PC-9 (cell line): Measurements from ENCODE around the gene FGD6. TPM values are rescaled to one million over a fixed set of nuclear protein-coding genes. Genes with fewer than 3 reads are reported as not detected.

Experiments
- BruUV-seq: library from RNA; stranded (reverse); fragments of 400-500 nt; replicated peaks from 2 replicates; lab custom pipeline; 2021; lab: Mats Ljungman, UMichigan
- CTCF ChIA-PET: fragments of 300-600 bp; sonication (Branson Sonifier 250); formaldehyde crosslinking; loops from one replicate; lab custom pipeline; 2022; ENCODE audit warnings: antibody characterized with exemption; lab: Charles Lee
- POLR2A ChIA-PET: fragments of 300-600 bp; sonication (Branson Sonifier 250); formaldehyde crosslinking; loops from one replicate; lab custom pipeline; 2022; ENCODE audit warnings: antibody characterized with exemption; ENCODE audit not compliant: unreplicated experiment; lab: Charles Lee
- DNase-seq, 2 experiments: peaks; one replicate each; pipeline versions ENCODE4 v3.0.0 to v3.0.0-alpha.2; 2015 to 2022; ENCODE audit warnings: mixed read lengths in 1 of 2
- H2AFZ ChIP-seq: fragments of 200-600 bp; sonication (generic); 2 replicates; pipeline ENCODE4 v1.8.1; 2017; ENCODE audit warnings: antibody characterized with exemption
- H3F3A ChIP-seq: fragments of 200-600 bp; sonication (generic); 2 replicates; pipeline ENCODE4 v1.8.1; 2017; ENCODE audit warnings: antibody characterized with exemption, mild to moderate bottlenecking, low read depth; ENCODE audit not compliant: insufficient read depth
- H3K27ac ChIP-seq: fragments of 200-600 bp; sonication (generic); 2 replicates; pipeline ENCODE4 v1.6.1; 2016; ENCODE audit warnings: mixed run types
- H3K27me3 ChIP-seq: fragments of 200-600 bp; sonication (generic); 2 replicates; pipeline ENCODE4 v1.6.1; 2016; ENCODE audit warnings: low read depth, mixed run types; ENCODE audit not compliant: insufficient read depth
- H3K36me3 ChIP-seq: fragments of 200-600 bp; sonication (generic); 2 replicates; pipeline ENCODE4 v1.6.1; 2016; ENCODE audit warnings: low read depth, mixed run types
- H3K4me1 ChIP-seq: fragments of 200-600 bp; sonication (generic); replicated peaks from 2 replicates; pipeline ENCODE4 v1.6.1; 2016; ENCODE audit warnings: mixed run types; ENCODE audit not compliant: insufficient read depth
- H3K4me2 ChIP-seq: fragments of 200-600 bp; sonication (generic); 2 replicates; pipeline ENCODE4 v1.6.1; 2017; ENCODE audit warnings: mixed run types
- H3K4me3 ChIP-seq: fragments of 200-600 bp; sonication (generic); 2 replicates; pipeline ENCODE4 v1.6.1; 2016; ENCODE audit warnings: mixed run types
- H3K79me2 ChIP-seq: fragments of 200-600 bp; sonication (generic); 2 replicates; pipeline ENCODE4 v1.6.1; 2017; ENCODE audit warnings: low read depth, mixed run types
- H3K9me2 ChIP-seq: fragments of 200-600 bp; sonication (generic); 2 replicates; pipeline ENCODE4 v1.8.1; 2017; ENCODE audit warnings: mild to moderate bottlenecking; ENCODE audit not compliant: insufficient read depth
- H3K9me3 ChIP-seq: fragments of 200-600 bp; sonication (generic); 2 replicates; pipeline ENCODE4 v1.8.1; 2016; ENCODE audit warnings: low read depth; ENCODE audit not compliant: insufficient read depth
- H4K20me1 ChIP-seq: fragments of 200-600 bp; sonication (generic); 2 replicates; pipeline ENCODE4 v1.8.1; 2017; ENCODE audit not compliant: insufficient read depth
- CTCF ChIP-seq: fragments of 200-600 bp; sonication (generic); conservative IDR thresholded peaks from 2 replicates; pipeline ENCODE4 v1.6.1; 2017; ENCODE audit warnings: mixed run types, antibody characterized with exemption, mild to moderate bottlenecking, moderate library complexity
- EZH2 ChIP-seq: fragments of 200-600 bp; sonication (generic); IDR thresholded peaks from 2 replicates; pipeline ENCODE4 v1.8.0; 2017; ENCODE audit warnings: antibody characterized with exemption, low read depth
- intact Hi-C: fragments of 100-400 bp; cut with micrococcal nuclease; formaldehyde crosslinking; loops from one replicate; pipeline ENCODE4 v1.10.0; 2022; ENCODE audit not compliant: unreplicated experiment
- total RNA-seq: library from RNA; stranded (reverse); gene quantifications from 2 replicates; pipeline ENCODE4 v1.2.3, GENCODE V29; 2021

Gene FGD6
- total RNA-seq, 1 experiment from 2014 or later = 22.0 TPM

- intact Hi-C loops = no loop called here
- BruUV-seq = no TSS peak
- no peak for DNase-seq
- Histone ChIP-seq H3K9me2 (no peaks in the 10 kb centered on the region), H3K36me3 (0 out of 2 replicates have a peak, but pooled peaks cover 4% of the 10 kb centered on the region), H2AFZ (no peak overlapping the region), H3K4me1 (peaks cover 17% of the 10 kb centered on the region), H3K4me3 (no peak overlapping the region), H3K27ac (no peak overlapping the region), H3K27me3 (no peaks in the 10 kb centered on the region), H3F3A (no peaks in the 10 kb centered on the region), H3K4me2 (no peak overlapping the region), H3K9me3 (no peaks in the 10 kb centered on the region), H4K20me1 (no peaks in the 10 kb centered on the region), H3K79me2 (peaks cover 14% of the 10 kb centered on the region; the same call in 1 of the 2 replicates)
- POLR2A ChIA-PET = no interaction called here
- CTCF ChIA-PET = interaction anchor here (0.6 kb wide), 1 partner anchor 1613 kb away, joined by 3 read pairs; no protein-coding TSS in a partner anchor
- TF ChIP-seq CTCF (no peak), EZH2 (no peak)
Observed at GRCh38 chr12:95181103-95181502, 36.2 kb downstream of the FGD6 start.

- Histone ChIP-seq H3K79me2 (peaks cover 13% of the 10 kb centered on the region; the same call in 1 of the 2 replicates), H3K27ac (peak overlapping the region; percentile 11; the same call in 1 of the 2 replicates), H3K36me3 (0 out of 2 replicates have a peak, but pooled peaks cover 4% of the 10 kb centered on the region), H3K9me3 (no peaks in the 10 kb centered on the region), H3K9me2 (no peaks in the 10 kb centered on the region), H2AFZ (no peak overlapping the region), H3K4me3 (no peak overlapping the region), H4K20me1 (no peaks in the 10 kb centered on the region), H3K4me2 (no peak overlapping the region), H3F3A (0 out of 2 replicates have a peak, but pooled peaks cover 3% of the 10 kb centered on the region), H3K4me1 (peaks cover 17% of the 10 kb centered on the region), H3K27me3 (no peaks in the 10 kb centered on the region)
- ChIA-PET POLR2A (interaction anchor here (0.9 kb wide), 1 partner anchor 100 kb away, joined by 4 read pairs; no protein-coding TSS in a partner anchor), CTCF (no interaction called here)
- no peak for TF ChIP-seq CTCF
- no peak for TF ChIP-seq EZH2
- intact Hi-C loops = loop anchor here (2.0 kb wide), 1 partner anchor 38 kb away; the partner anchor contains the start of genes FGD6 and VEZT
- BruUV-seq = no TSS peak
- DNase-seq = no peak
Observed at GRCh38 chr12:95179011-95179410, 38.3 kb downstream of the FGD6 start.

- H3K79me2 ChIP-seq = peaks cover 12% of the 10 kb centered on the region; the same call in 1 of the 2 replicates
- no peak overlapping the region for H3K27ac ChIP-seq
- BruUV-seq = no TSS peak
- ChIA-PET CTCF (no interaction called here), POLR2A (no interaction called here)
- no peaks in the 10 kb centered on the region for H3K9me2 ChIP-seq
- no peaks in the 10 kb centered on the region for H3K9me3 ChIP-seq
- H3K4me2 ChIP-seq = no peak overlapping the region
- no peak overlapping the region for H2AFZ ChIP-seq
- H3F3A ChIP-seq = 0 out of 2 replicates have a peak, but pooled peaks cover 3% of the 10 kb centered on the region
- DNase-seq = peak in 1 of 2 experiments; percentile 71
- 0 out of 2 replicates have a peak, but pooled peaks cover 4% of the 10 kb centered on the region for H3K36me3 ChIP-seq
- TF ChIP-seq EZH2 (no peak), CTCF (no peak; the same call in 1 of the 2 replicates)
- H3K27me3 ChIP-seq = no peaks in the 10 kb centered on the region
- H3K4me3 ChIP-seq = no peak overlapping the region
- intact Hi-C loops = loop anchor here (2.0 kb wide), 1 partner anchor 39 kb away; the partner anchor contains the start of genes FGD6 and VEZT
- no peaks in the 10 kb centered on the region for H4K20me1 ChIP-seq
- peaks cover 17% of the 10 kb centered on the region for H3K4me1 ChIP-seq
Observed at GRCh38 chr12:95178136-95178535, 39.1 kb downstream of the FGD6 start.
